ENCODE measurements around the gene CCDC152.

The CCDC152 gene

DNA sequence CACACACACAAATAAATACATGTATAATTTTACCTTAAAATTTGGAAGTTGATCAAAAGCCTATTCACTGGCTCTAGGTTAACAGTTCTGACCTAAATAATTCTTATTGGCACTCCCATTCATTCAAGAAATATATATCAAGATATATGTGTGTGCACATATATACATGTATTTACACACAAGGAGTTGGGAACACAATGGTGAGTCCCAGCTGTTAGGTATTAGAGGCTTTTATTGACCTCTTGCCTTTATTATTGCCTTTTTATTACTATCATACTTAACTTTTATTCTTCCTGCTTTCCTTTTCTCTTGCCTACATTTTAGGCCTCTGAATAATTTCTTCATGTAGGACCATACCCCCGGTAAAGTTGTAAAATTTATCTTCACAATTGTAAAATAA is 25.0 kb downstream of the CCDC152 start:
- no peaks in the 10 kb centered on the region for H3K36me3 ChIP-seq
- H3K27ac ChIP-seq, result no peak overlapping the region
- TF ChIP-seq, protein P1, sequence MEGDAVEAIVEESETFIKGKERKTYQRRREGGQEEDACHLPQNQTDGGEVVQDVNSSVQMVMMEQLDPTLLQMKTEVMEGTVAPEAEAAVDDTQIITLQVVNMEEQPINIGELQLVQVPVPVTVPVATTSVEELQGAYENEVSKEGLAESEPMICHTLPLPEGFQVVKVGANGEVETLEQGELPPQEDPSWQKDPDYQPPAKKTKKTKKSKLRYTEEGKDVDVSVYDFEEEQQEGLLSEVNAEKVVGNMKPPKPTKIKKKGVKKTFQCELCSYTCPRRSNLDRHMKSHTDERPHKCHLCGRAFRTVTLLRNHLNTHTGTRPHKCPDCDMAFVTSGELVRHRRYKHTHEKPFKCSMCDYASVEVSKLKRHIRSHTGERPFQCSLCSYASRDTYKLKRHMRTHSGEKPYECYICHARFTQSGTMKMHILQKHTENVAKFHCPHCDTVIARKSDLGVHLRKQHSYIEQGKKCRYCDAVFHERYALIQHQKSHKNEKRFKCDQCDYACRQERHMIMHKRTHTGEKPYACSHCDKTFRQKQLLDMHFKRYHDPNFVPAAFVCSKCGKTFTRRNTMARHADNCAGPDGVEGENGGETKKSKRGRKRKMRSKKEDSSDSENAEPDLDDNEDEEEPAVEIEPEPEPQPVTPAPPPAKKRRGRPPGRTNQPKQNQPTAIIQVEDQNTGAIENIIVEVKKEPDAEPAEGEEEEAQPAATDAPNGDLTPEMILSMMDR (IDR thresholded peaks at IDR 0.05), result no peak
- H3K9me3 ChIP-seq, result peaks cover 2% of the 10 kb centered on the region
- H3K4me1 ChIP-seq (ENCODE audit: control insufficient read depth in 1 of 2, insufficient read depth in 1 of 2, low read depth in 1 of 2, low read length in 1 of 2), result no peaks in the 10 kb centered on the region
- H3K4me3 ChIP-seq (ENCODE audit: low read depth in 1 of 2, low read length in 1 of 2), result no peak overlapping the region
- H3K27me3 ChIP-seq, result no peaks in the 10 kb centered on the region

DNA sequence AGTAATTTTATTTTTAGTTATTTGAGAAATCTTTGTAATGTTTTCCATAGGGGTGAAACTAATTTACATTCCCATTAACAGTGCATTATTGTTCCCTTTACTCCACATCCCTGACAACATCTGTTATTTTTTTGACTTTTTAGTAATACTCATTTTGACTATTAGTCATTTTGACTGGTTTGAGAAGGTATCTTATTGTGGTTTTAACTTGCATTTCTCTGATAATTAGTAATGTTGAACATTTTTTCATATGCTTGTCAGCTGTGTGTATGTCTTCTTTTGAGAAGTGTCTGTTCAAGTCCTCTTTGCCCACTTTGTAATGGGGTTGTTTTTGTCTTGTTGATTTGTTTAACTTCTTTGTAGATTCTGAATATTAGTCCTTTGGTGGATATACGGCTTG is 27.5 kb downstream of the CCDC152 start:
- Histone ChIP-seq H3K36me3 (no peaks in the 10 kb centered on the region), H3K27ac (no peak overlapping the region), H3K4me1 (ENCODE audit: control insufficient read depth in 1 of 2, insufficient read depth in 1 of 2, low read depth in 1 of 2, low read length in 1 of 2) (no peaks in the 10 kb centered on the region), H3K27me3 (no peaks in the 10 kb centered on the region), H3K9me3 (peaks cover 3% of the 10 kb centered on the region), H3K4me3 (ENCODE audit: low read depth in 1 of 2, low read length in 1 of 2) (no peak overlapping the region)
- TF ChIP-seq, protein P1 (IDR thresholded peaks at IDR 0.05), result no peak

DNA sequence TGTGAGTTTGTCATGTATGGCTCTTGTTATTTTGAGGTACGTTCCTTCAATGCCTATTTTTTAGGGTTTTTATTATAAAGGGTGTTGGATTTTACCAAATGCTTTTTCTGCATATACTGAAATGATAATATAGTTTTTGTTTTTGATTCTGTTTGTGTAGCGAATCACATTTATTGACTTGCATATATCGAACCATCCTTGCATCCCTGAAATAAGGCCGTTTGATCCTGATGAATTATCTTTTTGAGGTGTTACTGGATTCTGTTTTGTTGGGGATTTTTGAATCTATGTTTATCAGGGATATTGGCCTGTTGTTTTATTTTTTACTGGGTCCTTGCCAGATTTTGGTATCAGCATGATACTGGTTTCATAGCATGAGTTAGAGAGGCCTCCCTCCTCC is 29.1 kb downstream of the CCDC152 start:
- Histone ChIP-seq H3K4me3 (ENCODE audit: low read depth in 1 of 2, low read length in 1 of 2) (no peak overlapping the region), H3K9me3 (peaks cover 3% of the 10 kb centered on the region), H3K27me3 (no peaks in the 10 kb centered on the region), H3K27ac (no peak overlapping the region), H3K36me3 (no peaks in the 10 kb centered on the region), H3K4me1 (ENCODE audit: control insufficient read depth in 1 of 2, insufficient read depth in 1 of 2, low read depth in 1 of 2, low read length in 1 of 2) (no peaks in the 10 kb centered on the region)
- TF ChIP-seq, protein P1 (IDR thresholded peaks at IDR 0.05), result no peak

DNA sequence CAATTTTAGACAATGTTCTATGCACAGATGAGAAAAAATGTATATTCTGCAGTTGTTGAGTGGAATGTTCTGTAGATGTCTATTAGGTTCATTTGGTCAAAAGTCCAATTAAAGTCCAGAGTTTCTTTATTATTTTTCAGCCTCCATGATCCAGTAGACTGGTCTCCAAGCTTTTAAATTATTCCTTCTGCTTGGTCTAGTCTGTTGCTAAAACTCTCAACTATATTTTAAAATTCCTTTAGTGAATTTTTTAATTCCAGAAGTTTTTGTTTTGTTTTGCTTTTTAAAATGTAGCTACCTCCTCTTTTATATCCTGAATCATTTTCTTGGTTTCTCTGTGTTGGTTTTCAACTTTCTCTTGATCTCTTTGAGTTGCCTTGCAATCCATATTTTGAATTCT is 30.5 kb downstream of the CCDC152 start:
- H3K36me3 ChIP-seq, result no peaks in the 10 kb centered on the region
- no peak overlapping the region for H3K4me3 ChIP-seq (ENCODE audit: low read depth in 1 of 2, low read length in 1 of 2)
- no peaks in the 10 kb centered on the region for H3K27me3 ChIP-seq
- no peak overlapping the region for H3K27ac ChIP-seq
- H3K4me1 ChIP-seq (ENCODE audit: control insufficient read depth in 1 of 2, insufficient read depth in 1 of 2, low read depth in 1 of 2, low read length in 1 of 2), result no peaks in the 10 kb centered on the region
- peaks cover 3% of the 10 kb centered on the region for H3K9me3 ChIP-seq
- TF ChIP-seq, protein P1 (IDR thresholded peaks at IDR 0.05), result no peak

DNA sequence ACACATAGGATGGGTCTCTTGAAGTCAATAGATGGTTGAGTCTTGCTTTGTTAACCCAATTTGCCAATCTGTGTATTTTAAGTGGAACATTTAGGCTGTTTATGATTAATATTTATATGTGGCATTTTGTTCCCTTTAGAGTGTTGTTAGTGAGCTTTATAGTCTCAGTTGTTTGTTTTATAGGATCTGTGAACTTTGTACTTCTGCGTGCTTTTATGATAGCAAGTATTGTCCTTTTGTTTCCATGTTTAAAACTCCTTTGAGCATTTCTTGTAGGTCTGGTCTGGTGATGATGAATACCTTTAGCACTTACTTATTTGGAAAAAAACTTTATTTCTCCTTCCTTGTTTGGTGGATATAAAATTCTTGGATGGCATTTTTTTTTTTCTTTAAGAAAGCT is 31.2 kb downstream of the CCDC152 start:
- Histone ChIP-seq H3K27ac (no peak overlapping the region), H3K4me1 (ENCODE audit: control insufficient read depth in 1 of 2, insufficient read depth in 1 of 2, low read depth in 1 of 2, low read length in 1 of 2) (no peaks in the 10 kb centered on the region), H3K9me3 (peaks cover 3% of the 10 kb centered on the region), H3K36me3 (no peaks in the 10 kb centered on the region), H3K27me3 (no peaks in the 10 kb centered on the region), H3K4me3 (ENCODE audit: low read depth in 1 of 2, low read length in 1 of 2) (no peak overlapping the region)
- TF ChIP-seq, protein P1 (IDR thresholded peaks at IDR 0.05), result no peak

DNA sequence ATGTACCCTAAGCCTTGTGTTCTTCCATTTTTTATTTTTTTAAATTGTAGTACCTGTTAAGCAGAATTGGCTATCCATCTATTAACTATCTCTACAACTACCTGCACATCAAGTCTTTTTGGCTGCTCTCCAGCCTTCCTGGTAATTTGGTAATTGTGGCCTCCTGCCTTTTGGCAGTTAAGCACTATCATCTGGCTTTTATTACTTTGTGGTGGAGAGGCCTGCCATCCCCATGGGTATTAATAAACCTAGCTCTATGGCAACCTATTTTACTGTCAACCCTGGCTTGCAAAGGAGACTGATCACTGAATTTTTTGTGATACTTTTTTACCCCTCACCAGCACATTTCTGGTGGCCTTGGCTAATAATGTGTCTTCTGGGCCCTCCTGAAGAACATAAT is 34.5 kb downstream of the CCDC152 start:
- Histone ChIP-seq H3K9me3 (peaks cover 3% of the 10 kb centered on the region), H3K27me3 (no peaks in the 10 kb centered on the region), H3K27ac (no peak overlapping the region), H3K4me3 (ENCODE audit: low read depth in 1 of 2, low read length in 1 of 2) (no peak overlapping the region), H3K36me3 (no peaks in the 10 kb centered on the region), H3K4me1 (ENCODE audit: control insufficient read depth in 1 of 2, insufficient read depth in 1 of 2, low read depth in 1 of 2, low read length in 1 of 2) (no peaks in the 10 kb centered on the region)
- TF ChIP-seq, protein P1 (IDR thresholded peaks at IDR 0.05), result no peak

All from neutrophil (primary cell).